Activated CD4-positive, alpha-beta T cell treated with anti-CD3 and anti-CD28 coated beads, Interleukin-2, amount 50 U/mL, for 4 hours (primary cell): ENCODE results near the gene C9orf85.

ENCODE experiments used
- DNase-seq, 2 experiments: peaks; one replicate each; pipeline ENCODE4 v3.0.0-alpha.2; 2020

The C9orf85 gene

GRCh38 chr9:71908825-71909224 is 2.6 kb upstream of the C9orf85 start:
- no peak for DNase-seq

GRCh38 chr9:71909887-71910649 is 1.4 kb upstream of the C9orf85 start:
- DNase-seq = peak; percentile 7 to 13

DNA sequence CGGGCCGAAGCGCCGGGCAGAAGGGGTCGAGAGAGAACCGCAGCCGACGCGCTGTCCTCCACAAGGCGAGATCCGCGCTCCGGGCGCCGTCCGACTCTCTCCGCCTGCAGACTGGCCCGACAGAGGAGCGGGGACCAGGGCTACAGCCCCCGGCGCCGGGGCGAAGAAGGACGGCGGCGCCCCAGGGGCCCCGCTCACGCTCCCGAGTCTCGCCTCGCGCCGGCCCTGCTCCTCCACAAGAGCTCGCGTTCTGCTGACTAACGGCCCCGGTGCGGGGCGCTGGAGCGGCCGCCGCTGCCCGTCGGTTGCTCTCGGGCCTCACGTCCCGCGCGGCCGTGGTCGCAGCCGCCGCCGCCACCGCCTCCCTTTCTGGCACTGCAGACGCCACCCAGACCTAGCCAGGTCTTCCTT is 784 bp upstream of the C9orf85 start:
- DNase-seq = no peak

DNA sequence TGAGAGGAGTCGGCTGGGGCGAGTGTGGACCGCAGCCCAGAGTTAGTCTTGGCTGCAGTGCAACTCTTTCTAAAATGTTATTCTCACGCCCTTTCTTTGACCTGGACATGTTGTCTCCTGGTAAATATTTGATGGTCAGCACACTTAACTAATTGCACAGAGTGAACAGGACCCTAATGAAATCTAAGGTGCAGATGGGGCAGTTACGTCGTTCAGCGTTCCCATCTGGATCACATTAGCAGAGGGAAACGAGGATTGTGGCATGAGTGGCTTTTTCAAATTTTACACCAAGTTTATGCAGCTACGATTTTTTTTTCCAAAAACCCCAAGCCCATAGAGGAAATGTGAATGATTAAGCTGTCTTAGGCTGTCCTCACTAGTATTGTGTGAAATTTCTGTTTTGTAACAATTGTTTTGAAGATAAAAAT is 483 bp downstream of the C9orf85 start:
- DNase-seq = no peak

DNA sequence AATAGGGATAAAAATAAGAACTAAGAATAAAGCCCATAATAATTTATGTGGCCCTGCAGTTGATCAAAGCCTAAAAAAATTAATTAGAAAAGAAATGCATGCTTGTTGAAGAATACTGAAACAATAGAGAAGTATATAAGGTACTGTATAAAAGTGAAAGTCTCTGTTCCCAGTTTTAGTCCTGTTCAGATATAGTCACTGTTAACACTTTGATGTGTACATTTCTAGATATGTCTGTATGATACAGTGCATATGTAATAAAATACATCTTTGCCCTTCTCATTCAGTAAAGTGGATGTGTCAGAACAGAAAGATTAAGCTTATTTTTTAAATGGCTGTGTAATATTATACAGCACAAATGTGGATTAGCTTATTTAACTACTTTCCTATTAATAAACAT is 4.1 kb downstream of the C9orf85 start:
- DNase-seq = no peak

DNA sequence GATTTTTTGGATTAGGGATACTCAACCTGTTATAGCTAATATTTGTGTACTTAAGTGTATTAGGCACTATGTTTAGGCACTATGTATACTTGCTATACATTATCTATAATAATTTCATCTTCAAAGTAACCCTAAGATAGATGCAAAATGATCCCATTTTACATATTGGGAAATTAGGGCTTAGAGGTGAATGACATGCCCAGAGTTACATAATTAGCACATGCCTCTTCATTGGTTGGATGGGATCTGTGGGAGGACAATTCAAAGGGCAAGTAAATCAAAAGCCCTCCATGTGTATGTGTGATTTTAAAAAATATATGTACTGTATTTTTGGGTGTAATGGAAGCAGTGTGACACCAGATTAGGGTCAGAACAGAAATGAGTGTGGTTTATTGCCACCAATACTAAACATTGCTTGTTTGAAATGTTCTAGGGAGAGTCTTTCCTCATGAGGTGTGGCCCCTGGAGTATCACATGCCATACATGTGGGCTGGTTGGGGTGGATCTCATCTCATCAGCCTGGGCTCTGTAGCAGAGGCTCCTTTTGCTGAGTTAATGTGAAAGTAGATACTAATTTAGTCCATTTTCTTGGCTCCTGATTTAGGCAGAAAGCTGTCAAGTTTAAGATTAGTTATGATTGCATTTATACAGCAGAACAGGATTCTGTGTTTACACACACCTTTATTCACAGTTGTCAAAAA is 5.5 kb downstream of the C9orf85 start:
- DNase-seq = no peak

GRCh38 chr9:71918419-71918818 is 7.0 kb downstream of the C9orf85 start:
- no peak for DNase-seq

DNA sequence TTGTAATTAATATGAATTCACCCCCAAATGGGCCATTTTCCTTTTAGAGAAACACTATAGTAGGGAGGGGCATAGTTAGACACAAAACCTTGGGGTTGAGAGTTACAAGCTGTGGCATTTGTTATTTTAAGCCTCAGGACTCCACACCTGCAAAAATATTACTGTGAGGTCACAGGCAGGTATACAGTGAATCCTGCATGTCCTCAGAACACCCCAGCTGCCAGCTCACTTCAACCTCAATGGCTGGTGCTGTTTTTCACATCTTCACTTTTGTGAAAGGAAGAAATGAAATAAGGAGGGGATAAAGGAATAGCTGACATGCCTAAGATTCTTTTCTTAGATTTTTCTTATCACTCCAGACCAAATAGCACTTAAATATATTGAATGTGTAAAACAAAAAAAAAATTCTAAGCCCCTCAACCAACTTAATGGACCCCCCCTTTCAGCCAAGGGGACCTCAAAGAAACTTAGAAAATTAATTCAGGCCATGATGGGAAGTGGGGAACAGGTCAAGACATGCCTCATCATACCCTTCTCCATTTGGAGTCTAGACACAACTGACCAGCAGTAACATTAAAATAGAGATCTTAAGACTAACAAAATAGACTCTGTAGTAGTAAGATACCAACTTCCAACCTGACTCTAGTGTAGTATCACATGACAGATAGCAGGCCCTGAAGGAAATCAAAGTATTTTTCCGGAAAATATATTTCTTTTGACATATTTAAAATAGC is 9.2 kb downstream of the C9orf85 start:
- no peak for DNase-seq

DNA sequence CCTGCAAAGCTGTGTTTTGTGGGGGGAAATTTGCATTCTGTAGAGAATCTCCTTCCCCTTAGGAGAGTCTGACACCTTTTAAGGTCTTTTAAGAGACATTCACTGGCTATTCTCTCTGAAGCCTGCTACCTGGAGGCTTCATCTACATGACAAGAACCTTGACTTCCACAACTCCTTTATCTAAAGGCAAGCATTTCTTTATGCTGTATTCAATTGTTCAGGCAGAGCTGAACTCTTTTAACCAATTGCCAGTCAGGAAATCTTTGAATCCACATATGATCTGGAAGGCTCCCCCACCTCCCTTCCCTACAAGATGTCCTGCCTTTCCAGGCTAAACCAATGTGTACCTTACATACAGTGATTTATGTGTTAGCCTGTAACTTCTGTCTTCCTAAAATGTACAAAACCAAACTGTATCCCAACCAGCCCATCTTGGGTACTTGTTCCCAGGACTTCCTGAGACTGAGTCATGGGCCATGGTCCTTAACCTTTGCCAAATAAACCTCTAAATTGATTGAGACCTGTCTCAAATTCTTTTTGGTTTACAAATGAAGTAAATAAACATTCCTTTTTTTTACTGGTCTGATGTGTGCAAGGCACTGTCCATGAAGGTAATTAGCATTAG is 9.9 kb downstream of the C9orf85 start:
- DNase-seq = no peak

GRCh38 chr9:71924576-71924975 is 13.1 kb downstream of the C9orf85 start:
- DNase-seq = no peak

DNA sequence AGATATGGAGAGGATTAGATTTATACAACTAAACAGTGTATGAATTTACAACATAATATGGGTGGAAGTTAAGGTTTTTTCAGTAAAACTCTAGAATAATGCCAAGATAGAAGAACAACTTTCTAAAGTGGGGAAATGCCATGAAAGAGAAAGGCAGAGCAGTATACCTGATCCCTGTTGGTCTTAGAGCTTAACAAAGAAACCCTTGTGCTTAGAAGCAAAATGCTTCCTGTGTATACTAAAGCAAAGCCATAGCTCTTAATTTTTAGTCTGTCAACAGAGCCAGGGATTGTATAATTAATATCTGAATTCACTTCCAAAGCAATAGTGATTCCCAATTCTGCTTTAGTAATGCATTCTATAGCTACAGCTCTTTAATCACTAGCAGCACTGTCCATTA is 14.4 kb downstream of the C9orf85 start:
- DNase-seq = no peak

- no peak for DNase-seq
Observed at GRCh38 chr9:71928376-71928775, 16.9 kb downstream of the C9orf85 start.

DNA sequence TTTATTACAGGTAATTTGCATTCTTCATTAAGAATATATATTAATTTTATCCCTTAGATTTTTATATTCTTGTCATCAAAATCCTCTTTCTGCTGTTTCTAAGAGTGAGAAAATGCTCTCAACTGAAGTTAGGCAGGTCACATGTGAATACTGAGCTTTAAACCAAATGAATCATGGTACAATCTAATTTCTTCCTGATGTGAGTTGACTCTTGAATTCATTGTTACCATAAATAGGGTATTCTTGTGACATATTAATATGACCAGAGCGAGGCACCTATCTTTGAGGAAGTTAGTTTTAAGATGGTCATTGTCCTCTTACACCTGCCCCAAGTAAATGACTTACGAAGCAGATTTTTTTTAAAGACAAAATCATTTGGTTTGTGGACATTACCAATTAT is 17.4 kb downstream of the C9orf85 start:
- DNase-seq = no peak

DNA sequence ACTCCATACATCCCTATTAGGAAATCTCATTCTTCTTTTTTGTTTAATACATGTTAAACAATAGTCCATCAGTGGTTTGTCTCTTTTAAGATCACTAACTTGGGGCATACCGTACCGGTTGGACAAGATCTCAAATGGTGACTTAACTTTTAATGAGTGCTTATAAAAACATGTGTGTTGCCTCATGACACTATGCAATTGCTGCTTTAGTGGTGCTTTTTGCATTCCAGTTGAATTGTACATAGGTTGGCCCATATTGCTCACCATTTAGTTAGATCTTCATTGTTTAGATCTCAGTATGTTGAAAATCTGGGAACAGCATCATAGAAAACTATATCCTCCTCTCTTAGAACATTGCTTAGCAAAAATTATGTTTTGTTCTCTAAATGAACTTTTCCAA is 17.8 kb downstream of the C9orf85 start:
- no peak for DNase-seq

DNA sequence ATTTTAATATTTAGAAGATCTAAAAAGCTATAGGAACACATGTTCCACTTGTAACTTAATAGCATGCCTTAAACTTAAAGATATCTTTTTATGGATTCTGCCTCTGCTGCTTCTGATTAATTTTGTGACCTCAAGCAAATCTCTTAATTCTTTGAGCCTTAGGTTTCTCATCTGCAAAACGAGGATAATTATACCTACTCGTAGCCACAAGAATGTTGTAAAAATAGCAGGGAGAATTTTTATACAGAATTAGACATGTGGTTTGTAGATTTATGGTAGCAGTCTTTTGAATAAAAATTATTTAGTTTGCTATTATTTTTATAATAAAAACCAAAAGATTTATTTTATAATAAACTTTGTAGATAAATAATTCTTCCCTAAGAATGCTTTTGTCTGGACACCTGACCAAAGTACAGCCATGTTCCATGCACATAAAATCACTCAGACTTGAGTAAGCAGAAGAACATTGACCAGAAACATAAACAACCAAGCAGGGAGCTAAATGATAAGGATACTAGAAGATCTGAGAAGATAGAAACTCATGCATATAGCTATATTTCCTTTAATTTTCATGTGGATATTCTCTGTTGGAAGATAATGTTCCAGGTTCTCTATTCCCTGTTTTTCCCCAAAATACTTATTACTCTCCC is 18.5 kb downstream of the C9orf85 start:
- DNase-seq = no peak

GRCh38 chr9:71931166-71931565 is 19.7 kb downstream of the C9orf85 start:
- DNase-seq = no peak

DNA sequence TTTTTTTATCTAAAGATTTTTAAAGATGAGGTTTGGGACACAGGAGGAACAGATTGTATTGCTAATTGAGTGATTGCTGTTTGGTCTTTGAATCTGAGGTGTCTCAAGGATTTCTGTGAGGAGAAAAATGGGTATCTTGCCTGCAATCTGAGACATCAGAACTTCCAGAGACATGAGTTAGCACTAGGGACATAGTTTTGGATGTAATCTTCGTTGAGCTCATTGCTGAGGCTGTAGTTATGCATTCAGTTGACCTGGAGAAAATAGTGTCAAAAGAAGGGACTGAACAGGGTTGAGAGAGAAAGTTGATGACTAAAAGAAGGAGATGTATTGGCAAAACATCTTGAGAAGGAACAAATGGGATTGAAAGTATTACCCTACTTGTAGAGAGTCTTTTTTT is 24.6 kb downstream of the C9orf85 start:
- no peak for DNase-seq

DNA sequence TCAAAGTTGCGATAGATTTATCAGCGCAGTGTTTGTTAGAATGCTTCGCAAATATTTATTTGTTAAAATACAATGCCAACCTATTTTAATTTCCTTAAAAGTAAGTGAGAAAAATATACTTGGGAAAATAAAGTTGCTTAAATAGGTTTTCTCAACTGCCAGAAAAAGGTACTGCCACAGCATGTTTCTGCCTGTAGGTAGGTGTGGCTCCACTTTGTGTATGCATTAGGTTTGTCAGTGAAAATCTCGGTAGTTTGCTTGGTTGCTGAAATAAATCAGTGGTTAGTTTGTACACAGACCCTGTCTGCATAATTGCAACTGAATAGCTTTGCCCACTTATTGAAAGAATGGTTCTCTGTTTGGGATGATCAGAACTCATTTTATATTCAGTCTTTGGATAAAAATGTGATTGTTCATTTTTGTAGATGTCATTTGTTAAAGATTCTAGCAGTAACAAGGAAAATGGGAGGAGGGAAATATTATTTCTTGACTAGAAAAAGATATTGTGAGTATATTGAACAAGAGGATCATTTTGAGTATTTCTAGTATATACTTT is 25.7 kb downstream of the C9orf85 start:
- DNase-seq = no peak

DNA sequence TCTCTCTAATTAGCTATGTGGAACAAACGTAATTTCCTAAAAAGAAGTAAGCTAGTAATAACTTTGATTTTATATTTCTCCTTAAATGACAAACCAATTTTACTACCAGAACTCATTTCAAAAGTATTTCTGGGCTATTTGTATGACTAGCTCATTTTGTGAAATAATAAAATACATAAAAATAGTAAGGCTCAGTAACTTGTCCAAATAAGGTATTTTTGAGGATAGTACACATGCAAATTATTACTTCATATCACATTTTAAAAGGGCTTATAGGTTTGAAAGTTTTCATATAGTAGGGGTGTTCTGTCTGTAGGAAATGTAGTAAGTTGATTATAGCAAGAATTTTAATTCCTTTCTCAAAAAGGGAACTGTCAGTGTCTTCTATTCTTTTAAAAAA is 26.5 kb downstream of the C9orf85 start:
- DNase-seq = no peak

DNA sequence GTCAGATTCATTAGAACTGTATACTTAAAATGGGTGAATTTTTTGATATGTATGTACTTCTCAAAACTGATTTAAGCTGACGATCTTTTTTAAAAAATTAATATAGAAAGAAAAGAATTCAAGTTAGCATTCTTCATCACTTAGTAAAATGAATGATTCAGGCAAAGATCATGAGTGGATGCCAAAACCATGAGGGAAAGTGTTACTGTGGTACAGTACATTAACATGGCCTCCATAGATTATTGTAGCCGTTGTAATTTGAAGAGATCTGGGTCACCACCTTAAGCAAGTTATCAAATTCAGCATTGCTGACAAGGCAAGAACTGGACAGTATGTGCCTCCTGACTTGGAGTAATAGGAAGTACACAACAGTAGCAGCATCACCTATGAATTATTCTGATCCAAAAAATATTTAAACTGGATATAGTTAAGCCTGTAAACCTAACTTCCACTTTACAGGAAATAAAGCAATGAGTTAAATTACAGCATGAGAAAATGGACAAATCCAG is 29.7 kb downstream of the C9orf85 start:
- no peak for DNase-seq

- no peak for DNase-seq
Observed at GRCh38 chr9:71941998-71942567, 30.6 kb downstream of the C9orf85 start.
